OCI-M1 (cell line): ENCODE data around the gene MARCHF2.
"Not testable (repeated sequence)": the region's sequence is repeated elsewhere in the genome, so short reads cannot be mapped to it uniquely, and the experiment has no call there.

Experiments
- DNase-seq: peaks from one replicate; lab custom pipeline; 2025; lab: John Stamatoyannopoulos, UW

MARCHF2 gene, protein sequence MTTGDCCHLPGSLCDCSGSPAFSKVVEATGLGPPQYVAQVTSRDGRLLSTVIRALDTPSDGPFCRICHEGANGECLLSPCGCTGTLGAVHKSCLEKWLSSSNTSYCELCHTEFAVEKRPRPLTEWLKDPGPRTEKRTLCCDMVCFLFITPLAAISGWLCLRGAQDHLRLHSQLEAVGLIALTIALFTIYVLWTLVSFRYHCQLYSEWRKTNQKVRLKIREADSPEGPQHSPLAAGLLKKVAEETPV

GRCh38 chr19:8412783-8413628 is at the start of gene MARCHF2:
MARCHF2 (plus strand) TSS chr19:8413305; CDS start chr19:8421841, 8,536 bp downstream.
- DNase-seq: peak; percentile 99

DNA sequence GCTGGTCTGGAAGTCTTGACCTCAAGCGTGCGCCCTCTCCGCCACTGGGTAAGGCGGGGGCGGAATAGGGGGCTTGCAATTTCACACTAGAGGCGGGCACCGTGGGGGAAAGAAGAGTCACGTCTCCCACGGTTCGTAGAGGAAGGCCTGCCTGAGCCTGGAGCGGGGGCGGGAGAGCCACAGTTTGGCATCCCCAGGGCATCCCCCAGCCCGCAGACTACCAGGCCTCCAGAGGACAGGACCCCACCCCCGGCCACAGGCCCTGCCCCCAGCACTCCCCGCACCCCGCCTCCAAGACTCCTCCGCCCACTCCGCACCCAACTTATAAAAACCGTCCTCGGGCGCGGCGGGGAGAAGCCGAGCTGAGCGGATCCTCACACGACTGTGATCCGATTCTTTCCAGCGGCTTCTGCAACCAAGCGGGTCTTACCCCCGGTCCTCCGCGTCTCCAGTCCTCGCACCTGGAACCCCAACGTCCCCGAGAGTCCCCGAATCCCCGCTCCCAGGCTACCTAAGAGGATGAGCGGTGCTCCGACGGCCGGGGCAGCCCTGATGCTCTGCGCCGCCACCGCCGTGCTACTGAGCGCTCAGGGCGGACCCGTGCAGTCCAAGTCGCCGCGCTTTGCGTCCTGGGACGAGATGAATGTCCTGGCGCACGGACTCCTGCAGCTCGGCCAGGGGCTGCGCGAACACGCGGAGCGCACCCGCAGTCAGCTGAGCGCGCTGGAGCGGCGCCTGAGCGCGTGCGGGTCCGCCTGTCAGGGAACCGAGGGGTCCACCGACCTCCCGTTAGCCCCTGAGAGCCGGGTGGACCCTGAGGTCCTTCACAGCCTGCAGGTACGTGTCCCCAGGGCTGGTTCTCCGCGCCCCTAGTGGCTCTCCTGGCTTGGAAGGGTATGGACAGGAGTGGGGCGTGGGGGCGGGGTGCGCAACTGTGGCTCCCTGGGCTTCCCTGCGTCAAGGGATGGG is 49.0 kb upstream of the MARCHF2 start, which contains the start of gene ANGPTL4:
Gene ANGPTL4, plus strand, starts transcription at position 353 of the 969 bp plus-strand sequence. Its CDS starts 167 bp downstream, at position 520.
- DNase-seq: peak; percentile 57

DNA sequence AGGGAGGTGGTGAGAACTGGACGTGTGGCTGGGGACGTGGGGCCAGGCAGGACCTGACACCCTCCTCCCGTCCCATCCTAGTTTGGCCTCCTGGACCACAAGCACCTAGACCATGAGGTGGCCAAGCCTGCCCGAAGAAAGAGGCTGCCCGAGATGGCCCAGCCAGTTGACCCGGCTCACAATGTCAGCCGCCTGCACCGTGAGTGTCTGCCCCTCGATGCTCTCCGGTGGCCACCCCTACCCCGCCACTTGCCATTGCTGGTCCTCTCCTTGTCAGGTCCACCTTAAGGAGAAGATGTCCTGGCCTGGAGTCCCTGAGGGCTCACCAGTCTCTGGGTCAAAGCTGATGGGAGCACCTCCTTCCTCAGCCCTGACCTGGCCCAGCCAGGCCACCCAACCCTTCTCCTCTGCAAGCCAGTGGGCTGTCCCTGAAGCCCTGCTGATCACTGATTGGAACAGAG is 47.0 kb upstream of the MARCHF2 start:
- no peak for DNase-seq

DNA sequence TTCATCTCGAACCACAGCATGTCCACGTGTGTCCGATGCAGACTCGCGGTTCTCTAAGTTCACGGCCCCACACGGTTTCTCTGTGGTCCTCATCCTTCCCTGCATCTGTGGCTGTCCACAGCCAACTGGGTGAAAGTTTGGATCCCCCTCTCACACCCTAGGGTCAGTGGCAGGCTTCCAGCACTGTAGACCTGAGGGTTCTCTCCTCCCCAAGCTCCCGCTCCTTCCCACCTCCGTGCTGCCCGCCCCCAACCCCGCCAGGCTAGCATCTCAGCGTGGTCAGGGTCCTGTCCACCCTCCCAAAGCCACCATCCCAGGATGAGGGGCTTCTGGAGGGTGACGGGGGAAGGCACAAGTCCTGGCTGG is 46.2 kb upstream of the MARCHF2 start:
- DNase-seq: no peak

DNA sequence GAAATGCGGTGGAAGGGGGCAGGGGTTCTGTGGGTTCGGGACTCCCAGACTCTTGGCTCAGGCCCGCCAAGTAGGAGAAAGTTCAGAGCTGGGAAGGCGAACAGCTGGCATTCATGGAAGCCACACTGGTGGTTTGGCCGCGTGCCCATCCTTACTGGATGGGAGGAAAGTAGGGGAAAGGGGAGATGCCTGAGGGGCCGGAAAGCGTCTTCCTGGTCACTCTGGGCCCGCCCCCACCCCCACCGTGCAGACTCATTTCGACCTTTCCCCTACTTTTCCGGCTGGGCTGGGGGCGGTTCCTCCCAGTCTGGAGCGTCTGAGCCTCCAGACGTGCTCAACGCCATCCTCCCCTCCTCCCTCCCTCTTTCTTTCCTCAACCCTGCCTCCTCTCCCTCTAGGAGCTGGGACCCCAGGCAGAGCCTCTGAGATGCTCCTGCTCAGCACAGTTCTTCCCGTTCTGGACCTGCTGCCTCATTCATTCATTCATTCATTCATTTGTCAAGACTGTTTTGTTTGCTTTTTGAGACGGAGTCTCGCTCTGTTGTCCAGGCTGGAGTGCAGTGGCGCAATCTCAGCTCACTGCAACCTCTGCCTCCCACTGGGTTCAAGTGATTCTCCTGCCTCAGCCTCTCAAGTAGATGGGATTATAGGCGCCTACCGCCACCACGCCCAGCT is 45.6 kb upstream of the MARCHF2 start:
- peak; percentile 42 for DNase-seq

DNA sequence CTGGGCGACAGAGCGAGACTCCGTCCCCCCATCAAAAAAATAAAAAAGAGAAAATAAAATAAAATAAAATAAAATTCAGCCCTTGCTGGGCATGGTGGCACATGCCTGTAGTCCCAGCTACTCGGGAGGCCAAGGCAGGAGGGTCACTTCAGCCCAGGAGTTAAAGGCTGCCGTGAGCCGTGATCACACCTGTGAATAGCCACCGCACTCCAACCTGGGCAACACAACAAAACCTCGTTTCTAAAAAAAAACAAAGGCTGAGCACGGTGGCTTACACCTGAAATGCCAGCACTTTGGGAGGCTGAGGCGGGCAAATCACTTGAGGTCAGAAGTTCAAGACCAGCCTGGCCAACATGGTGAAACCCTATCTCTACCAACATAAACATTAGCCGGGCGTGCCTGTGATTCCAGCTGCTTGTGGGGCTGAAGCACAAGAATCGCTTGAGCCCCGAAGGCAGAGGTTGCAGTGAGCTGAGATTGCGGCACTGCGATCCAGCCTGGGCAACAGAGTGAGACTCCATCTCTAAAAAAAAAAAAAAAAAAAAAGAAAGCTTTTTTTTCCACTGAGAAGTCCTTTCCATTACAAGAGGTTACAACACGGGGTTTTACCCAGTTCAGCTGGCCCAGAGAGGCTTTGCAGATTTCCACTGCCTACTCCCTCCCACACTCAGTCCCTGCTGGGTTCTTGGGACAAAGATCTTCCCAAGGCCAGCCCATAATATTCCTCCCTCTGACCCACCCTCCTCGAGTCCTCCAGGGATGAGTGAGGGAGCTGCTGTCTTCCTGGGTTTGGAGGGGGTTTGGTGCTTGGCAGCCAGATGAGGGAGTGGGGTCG is 42.7 kb upstream of the MARCHF2 start:
- no peak for DNase-seq

GRCh38 chr19:8371011-8371804 is 41.9 kb upstream of the MARCHF2 start:
- DNase-seq: peak; percentile 70

GRCh38 chr19:8373867-8374813 is 39.0 kb upstream of the MARCHF2 start:
- DNase-seq: no peak

DNA sequence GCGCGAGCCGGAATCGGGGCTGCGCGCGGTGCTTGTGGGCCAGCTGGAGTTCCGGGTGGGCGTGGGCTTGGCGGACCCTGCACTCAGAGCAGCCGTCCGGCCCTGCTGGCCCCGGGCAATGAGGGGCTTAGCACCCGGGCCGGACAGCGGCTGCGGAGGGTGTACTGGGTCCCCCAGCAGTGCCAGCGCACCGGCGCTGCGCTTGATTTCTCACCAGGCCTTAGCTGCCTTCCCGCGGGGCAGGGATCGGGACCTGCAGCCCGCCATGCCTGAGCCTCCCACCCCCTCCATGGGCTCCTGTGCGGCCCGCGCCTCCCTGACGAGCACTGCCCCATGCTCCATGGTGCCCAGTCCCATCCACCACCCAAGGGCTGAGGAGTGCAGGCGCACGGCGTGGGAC is 37.3 kb upstream of the MARCHF2 start:
- DNase-seq: not testable (repeated sequence)

DNA sequence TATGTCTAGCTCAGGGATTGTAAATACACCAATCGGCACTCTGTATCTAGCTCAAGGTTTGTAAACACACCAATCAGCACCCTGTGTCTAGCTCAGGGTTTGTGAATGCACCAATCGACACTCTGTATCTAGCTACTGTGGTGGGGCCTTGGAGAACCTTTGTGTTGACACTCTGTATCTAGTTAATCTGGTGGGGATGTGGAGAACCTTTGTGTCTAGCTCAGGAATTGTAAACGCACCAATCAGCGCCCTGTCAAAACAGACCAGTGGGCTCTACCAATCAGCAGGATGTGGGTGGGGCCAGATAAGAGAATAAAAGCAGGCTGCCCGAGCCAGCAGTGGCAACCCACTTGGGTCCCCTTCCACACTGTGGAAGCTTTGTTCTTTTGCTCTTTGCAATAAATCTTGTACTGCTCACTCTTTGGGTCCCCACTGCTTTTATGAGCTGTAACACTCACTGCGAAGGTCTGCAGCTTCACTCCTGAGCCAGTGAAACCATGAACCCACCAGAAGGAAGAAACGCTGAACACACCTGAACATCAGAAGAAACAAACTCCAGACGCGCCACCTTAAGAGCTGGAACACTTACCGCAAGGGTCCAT is 36.6 kb upstream of the MARCHF2 start:
- not testable (repeated sequence) for DNase-seq

- no peak for DNase-seq
These were observed 35.5 kb upstream of the MARCHF2 start for GRCh38 chr19:8377598-8377997.

DNA sequence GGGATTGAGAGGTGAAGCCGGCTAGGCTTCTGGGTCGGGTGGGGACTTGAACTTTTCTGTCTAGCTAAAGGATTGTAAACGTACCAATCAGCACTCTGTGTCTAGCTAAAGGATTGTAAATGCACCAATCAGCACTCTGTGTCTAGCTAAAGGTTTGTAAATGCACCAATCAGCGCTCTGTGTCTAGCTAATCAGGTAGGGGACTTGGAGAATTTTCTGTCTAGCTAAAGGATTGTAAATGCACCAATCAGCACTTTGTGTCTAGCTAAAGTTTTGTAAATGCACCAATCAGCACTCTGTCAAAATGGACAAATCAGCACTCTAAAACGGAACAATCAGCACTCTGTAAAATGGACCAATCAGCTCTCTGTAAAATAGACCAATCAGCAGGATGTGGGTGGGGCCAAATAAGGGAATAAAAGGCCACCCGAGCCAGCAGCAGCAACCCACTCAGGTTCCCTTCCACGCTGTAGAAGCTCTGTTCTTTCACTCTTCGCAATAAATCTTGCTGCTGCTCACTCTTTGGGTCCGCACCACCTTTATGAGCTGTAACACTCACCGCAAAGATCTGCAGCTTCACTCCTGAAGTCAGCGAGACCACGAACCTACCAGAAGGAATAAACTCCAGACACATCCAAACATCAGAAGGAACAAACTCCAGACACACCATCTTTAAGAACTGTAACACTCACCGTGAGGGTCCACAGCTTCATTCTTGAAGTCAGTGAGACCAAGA is 33.8 kb upstream of the MARCHF2 start:
- not testable (repeated sequence) for DNase-seq

DNA sequence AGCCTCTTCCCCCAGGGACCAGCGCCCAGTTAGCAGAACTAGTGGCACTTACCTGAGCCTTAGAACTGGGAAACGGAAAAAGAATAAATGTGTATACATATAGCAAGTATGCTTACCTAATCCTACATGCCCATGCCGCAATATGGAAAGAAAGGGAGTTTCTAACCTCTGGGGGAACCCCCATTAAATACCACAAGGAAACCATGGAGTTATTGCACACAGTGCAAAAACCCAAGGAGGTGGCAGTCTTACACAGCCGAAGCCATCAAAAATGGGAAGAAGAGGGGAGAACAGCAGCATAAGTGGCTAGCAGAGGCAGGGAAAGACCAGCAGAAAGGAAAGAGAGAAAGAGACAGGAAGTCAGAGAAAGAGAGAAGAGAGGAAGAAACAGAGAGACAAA is 28.5 kb upstream of the MARCHF2 start:
- not testable (repeated sequence) for DNase-seq

GRCh38 chr19:8385103-8385502 is 28.0 kb upstream of the MARCHF2 start:
- not testable (repeated sequence) for DNase-seq

- not testable (repeated sequence) for DNase-seq
These were observed 27.5 kb upstream of the MARCHF2 start for GRCh38 chr19:8385566-8385965.

- not testable (repeated sequence) for DNase-seq
These were observed 26.7 kb upstream of the MARCHF2 start for GRCh38 chr19:8386419-8386818.

- no peak for DNase-seq
These were observed 26.1 kb upstream of the MARCHF2 start for GRCh38 chr19:8386990-8387389.
